HG02759 (cell line): ENCODE results near the gene OR51E1.

Experiments
- ATAC-seq: cut with Tn5 transposase; IDR thresholded peaks from one replicate; pipeline ENCODE4 v1.9.1; 2021; ENCODE audit warnings: mild to moderate bottlenecking, moderate library complexity; ENCODE audit not compliant: unreplicated experiment

The OR51E1 gene

DNA sequence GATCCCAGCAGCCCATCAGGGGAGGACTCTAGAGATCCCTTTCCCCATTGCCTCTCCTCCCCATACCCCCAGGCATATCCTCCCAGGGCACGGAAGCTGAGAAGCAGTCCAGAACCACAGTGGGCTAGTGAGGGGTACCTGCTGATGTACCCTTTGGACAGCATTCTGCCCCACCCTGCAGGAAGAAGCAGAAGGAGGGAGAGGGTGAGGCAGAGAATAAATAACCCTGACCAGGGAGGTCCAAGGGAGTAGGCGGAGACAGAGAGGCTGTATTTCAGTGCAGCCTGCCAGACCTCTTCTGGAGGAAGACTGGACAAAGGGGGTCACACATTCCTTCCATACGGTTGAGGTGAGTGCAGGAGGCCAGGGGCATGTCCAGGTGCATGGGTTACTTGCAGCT lies at the start of gene OR51E1:
Gene OR51E1 (plus strand): TSS at position 301 of the 400 bp plus-strand sequence. CDS start 8,545 bp downstream, outside the sequence.
- ATAC-seq: no peak

GRCh38 chr11:4605057-4605456 lies 38.7 kb upstream of the OR51E1 start:
- no peak for ATAC-seq

- no peak for ATAC-seq
These were observed 37.4 kb upstream of the OR51E1 start for GRCh38 chr11:4606231-4607015.

GRCh38 chr11:4607096-4607495 lies 36.7 kb upstream of the OR51E1 start:
- ATAC-seq: no peak

DNA sequence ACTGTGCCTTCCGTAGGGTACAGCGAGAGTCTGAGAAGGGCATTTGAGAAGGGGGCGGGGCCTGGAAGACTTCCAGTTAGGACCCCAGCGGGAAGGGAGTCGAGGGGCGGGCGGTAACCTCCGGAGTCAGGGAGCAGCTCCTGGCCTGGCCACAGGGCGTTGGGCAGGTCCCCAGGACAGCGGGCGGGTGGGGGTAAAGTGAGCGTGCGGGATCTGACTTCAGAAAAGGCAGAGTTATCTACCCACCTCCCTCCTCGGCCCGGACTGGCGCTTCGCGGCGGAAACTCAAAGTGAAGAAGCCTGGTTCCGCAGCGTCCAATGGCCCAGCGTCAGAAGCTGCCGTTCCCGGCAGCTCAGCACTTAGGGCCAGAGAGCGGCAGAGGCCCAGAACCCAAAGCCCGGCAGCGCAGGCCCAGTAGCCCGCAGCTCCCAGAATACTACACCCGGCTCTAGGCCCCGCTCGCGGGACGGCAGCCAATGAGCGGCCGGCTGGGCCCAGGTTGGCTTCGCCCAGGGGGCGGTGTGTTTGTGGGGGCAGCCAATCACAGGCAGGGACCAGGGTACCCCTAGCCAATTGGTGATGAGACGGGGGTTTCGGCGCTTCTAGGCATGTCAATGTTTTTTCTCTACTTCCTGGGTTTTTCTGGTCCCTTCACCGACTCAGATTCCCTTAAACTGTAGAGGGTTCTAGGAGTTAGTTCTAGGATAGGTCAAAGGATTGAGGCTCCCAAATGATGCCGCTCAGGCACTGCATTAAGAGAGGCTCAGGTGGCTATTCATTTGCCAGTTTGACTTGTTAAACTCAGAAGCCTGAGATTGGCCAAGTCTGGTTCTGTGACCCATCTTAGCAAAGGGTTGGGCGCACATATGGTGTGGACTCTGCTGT lies 35.8 kb upstream of the OR51E1 start, which contains the start of gene TRIM68:
Gene TRIM68 (minus strand): TSS at position 451 of the 886 bp plus-strand sequence. CDS start 2,727 bp downstream, outside the sequence.
- ATAC-seq: peak; percentile 99

DNA sequence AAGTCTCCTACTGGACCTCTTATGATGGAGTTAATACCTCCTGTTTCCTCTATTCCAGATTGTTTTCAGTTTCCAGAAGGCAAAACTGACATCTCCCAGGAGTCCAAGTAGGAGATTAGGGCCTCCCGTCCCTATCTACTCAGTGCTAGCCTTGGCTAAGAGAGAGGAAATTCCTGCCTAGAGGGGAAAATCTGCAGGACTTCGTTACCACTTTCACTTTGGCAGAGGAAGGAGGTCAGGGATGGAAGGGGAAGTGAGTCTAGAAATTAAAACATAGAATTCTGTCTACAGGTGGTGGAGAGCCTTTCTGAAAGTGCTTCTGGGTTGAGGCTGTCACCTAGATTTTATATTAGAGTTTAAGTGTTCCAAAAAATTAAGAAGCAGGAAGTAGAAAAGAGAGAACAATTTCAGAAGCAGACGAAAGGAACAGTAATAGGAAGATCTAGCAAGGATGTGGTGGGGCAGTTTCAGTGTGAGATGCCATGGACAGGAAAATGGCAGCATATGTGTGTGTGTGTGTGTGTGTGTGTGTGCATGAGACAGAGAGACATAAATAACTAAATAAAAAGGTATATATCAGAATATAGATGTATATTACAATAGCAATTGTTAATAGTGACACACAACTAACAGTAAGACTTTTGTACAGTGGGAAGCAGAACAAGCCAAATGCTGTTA lies 33.4 kb upstream of the OR51E1 start:
- ATAC-seq: no peak

- ATAC-seq: no peak
These were observed 31.8 kb upstream of the OR51E1 start for GRCh38 chr11:4611986-4612385.

DNA sequence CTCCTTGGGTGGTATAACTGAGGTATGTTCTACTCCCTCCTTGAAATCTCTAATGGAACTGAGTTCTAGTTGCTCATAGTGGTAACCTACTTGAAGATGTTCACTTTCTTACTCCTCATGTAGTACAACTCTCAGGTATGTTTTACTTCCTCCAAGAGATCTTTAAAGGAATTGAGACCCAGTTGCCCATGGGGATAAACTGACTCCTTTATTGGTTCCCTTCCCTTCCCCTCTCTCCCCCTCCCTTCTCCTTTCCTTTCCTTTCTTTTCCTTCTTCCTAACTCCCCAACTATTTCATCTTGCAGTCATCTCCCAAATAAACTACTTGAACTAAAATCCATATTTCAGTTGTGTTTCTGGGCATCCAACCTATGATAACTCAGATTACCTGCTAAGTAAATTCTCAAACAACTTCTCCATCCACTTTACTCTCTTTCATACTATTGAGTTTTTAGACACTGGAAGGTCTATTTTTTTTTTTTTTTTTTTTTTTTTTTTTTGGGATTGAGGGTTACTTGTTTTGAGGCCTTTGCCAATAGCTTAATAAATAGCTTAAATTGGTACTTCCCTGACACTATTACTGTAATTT lies 27.8 kb upstream of the OR51E1 start:
- ATAC-seq: no peak

DNA sequence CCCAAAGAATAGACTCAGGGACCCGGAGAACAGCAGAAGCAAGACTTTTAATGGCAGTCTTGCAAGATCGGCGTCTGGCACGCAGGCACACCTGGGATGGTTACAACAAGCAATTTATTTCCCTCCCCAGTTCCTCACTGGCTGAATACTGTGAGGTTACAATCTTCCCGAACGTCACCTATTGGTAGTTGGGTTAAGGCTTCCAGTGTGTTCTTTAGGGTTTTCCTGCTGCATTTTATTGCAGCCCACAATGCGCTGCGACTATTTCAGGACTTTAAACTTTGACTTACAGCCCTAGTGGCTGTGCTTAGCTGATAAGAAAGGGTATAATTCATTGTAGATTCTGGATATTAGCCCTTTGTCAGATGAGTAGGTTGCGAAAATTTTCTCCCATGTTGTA lies 24.3 kb upstream of the OR51E1 start:
- no peak for ATAC-seq

DNA sequence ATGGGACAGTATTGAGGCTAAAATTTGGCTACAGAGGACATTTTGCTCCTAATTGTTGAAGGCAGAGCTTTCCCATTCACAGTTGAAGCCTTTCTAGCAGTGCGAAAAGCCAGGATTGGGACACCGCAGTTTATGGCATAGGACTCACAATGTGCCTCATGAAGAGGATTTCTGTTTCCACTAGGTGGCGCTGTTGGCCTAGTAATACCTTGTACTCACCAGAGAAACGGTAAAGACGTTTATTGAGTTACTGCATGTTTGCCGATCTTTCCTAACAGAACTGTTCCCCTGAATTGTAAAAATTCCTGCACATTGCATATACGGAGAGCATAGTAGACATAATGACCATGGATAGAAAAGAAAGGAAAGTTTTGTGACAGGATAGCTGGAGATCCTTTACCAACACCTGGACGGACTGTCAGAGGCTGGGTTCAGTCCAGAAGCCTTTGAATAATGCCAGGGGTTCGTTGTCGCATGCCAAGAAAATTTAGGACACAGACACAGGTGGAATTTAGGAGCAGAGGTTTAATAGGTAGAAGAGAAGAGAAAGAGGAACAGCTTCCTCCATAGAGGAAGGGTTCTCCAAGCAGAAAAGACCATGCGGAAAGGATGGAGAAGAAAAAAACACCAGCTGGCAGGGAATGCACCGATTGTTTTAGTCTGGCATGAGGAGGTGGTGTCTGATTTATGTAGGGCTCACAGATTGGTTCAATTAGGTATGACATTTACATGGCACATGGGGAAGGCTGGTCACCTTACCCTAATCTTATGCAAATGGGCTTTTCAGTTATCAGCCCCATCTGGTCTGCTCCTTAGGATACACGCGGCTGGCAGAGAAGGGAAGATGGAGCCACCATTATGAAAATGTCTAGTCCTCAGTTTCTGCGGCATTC lies 17.3 kb upstream of the OR51E1 start:
- ATAC-seq: peak; percentile 60

- no peak for ATAC-seq
These were observed 7.6 kb upstream of the OR51E1 start for GRCh38 chr11:4636136-4636535.

GRCh38 chr11:4636962-4637661 lies 6.7 kb upstream of the OR51E1 start, which contains the start of gene OR51D1:
Gene OR51D1, plus strand, starts transcription at chr11:4637477. Its CDS starts 2,314 bp downstream, at chr11:4639791.
- ATAC-seq: peak; percentile 98

DNA sequence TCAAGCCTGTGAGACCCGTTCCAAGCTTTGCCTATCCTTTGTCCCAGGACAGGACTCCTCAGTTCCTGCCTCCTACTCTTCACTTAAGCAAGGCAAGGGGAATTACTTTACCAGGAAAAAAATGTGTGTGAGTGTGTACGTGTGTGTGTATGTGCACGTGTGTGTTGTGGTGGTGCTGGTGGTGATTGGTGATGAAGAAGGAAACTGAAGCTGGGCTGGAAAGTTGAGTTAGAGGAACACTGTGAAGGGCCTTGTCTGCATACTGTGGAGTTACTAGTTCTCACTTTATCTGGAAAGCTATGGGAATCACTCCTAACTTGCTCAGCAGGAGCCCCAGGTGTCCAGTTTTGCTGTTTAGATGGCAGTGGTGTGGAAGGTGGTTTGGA lies 6.1 kb upstream of the OR51E1 start:
- ATAC-seq: no peak

- no peak for ATAC-seq
These were observed 3.9 kb upstream of the OR51E1 start for GRCh38 chr11:4639931-4640330.

- ATAC-seq: no peak
These were observed 2.3 kb upstream of the OR51E1 start for GRCh38 chr11:4641501-4641900.

DNA sequence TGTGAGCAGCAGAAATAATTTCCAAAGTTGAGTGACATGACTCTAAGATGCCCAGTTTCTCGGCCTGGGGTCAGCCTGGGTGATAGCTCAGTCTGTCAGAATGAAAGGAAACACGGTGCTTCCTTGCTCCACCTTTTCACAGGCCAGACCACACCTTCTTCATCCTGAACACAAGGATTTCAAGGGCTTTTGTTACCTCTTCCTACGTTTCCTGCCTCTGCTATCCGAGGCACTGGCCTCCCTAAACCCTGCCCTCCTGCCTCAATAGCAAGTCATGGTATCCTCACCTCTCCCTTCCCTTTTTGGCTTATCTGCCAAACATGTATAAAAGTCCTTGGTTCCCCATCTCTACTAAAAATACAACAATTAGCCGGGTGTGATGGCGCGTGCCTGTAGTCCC lies 1.7 kb upstream of the OR51E1 start:
- ATAC-seq: no peak

- no peak for ATAC-seq
These were observed 706 bp upstream of the OR51E1 start for GRCh38 chr11:4643076-4643475.

DNA sequence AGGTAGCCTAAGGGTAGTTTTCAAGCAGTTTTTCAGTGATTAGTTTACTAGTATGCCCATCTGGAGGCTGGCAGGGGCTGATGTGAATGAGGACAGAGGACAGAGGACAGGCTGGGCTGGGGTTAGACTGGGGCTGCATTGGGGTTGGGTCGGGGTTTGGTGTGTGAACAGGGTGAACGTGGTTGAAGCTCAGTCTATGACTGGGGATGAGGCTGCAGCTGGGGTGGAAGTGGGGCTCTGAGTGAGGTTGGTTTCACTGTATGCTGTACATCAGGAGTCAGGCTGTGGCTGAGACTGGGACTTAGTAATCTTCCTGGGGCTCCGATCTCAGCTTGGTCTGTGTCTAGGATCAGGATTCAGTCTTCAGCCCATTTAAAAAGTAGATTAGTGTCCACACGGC lies 451 bp downstream of the OR51E1 start:
- no peak for ATAC-seq

DNA sequence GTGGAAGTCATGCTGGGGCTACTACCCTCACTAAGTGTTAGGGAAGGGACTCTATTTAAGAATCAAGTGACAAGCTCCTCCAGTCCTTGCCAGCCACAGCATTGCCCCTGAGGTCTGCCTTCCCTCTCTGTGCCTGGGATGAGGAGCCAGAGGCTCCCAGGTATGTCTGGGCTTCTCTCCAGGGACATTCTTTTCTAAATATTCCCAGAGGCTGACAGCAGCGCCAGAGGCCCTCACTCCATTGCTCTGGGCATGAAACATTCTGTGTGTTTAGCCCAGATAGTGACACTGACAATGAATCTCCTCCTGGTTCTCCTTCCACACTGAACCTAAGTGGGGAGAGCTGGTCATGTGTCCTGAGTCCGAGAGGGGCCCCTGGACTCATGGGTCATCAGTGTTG lies 2.2 kb downstream of the OR51E1 start:
- ATAC-seq: no peak
